K562 (cell line): Measurements from ENCODE around the gene CDC6. TPM values are rescaled to one million over a fixed set of nuclear protein-coding genes. Genes with fewer than 3 reads are reported as not detected.

ENCODE experiments used
- FOXJ2 ChIP-seq: fragments of 200-800 bp; sonication (Bioruptor generic); IDR thresholded peaks from 2 replicates; pipeline ENCODE4 v1.6.1; 2016; ENCODE audit warnings: missing genetic modification characterization, missing compliant biosample characterization
- HIVEP1 ChIP-seq: fragments of 250-450 bp; sonication (Bioruptor Pico); IDR thresholded peaks from 2 replicates; pipeline ENCODE4 v1.4.0; 2020; ENCODE audit warnings: mild to moderate bottlenecking
- MAX ChIP-seq: sonication (generic); formaldehyde crosslinking; IDR thresholded peaks from 2 replicates; pipeline ENCODE4 v1.9.0; 2022; ENCODE audit warnings: mild to moderate bottlenecking, missing genetic modification reagents
- PKNOX1 ChIP-seq: fragments of 450-650 bp; IDR thresholded peaks from 2 replicates; pipeline ENCODE4 v1.6.1; 2016
- SNRNP70 ChIP-seq: fragments of 200-400 bp; formaldehyde crosslinking; optimal IDR thresholded peaks from 2 replicates; pipeline ENCODE3; 2017; ENCODE audit warnings: low read depth, low read length
- STAT5B ChIP-seq: fragments of 250-450 bp; sonication (Bioruptor Pico); IDR thresholded peaks from 2 replicates; pipeline ENCODE4 v1.8.0; 2021; ENCODE audit warnings: mild to moderate bottlenecking, inconsistent platforms
- TRIM25 ChIP-seq: fragments of 450-650 bp; IDR thresholded peaks from 2 replicates; pipeline ENCODE4 v1.7.0; 2016; ENCODE audit warnings: borderline replicate concordance
- VEZF1 ChIP-seq: fragments of 200-800 bp; sonication (Bioruptor generic); IDR thresholded peaks from 2 replicates; pipeline ENCODE4 v1.6.1; 2017; ENCODE audit warnings: missing genetic modification characterization, missing compliant biosample characterization
- ZBTB40 ChIP-seq, 2 experiments: fragments of 450-650 bp in 1 of 2; sonication (generic) in 1 of 2; formaldehyde crosslinking in 1 of 2; IDR thresholded peaks; 2 replicates each; pipeline versions ENCODE4 v1.7.1 to v1.9.0; 2016 to 2022; ENCODE audit warnings: inconsistent platforms in 1 of 2, mild to moderate bottlenecking in 1 of 2, missing genetic modification reagents in 1 of 2
- ZNF184 ChIP-seq: sonication (generic); formaldehyde crosslinking; IDR thresholded peaks from 2 replicates; pipeline ENCODE4 v1.5.0; 2020; ENCODE audit warnings: missing genetic modification reagents
- polyA plus RNA-seq, 8 experiments: library from polyadenylated mRNA; depleted of rRNA in 4 of 8; stranded (reverse) in 5 of 8; unstranded in 3 of 8; fragments of >200 nt; fragmentation: Nextera tagmentation in 2 of 8; fragmentation: Illumina TruSeq in 1 of 8; extraction: Ambion mirVana in 2 of 8; extraction: Trizol in 1 of 8; gene quantifications; 2 replicates each; pipeline versions ENCODE4 v1.2.1 to v1.2.3, GENCODE V29; 2011 to 2014; ENCODE audit warnings: inconsistent platforms in 1 of 8, missing spikeins in 1 of 8
- total RNA-seq, 7 experiments: library from RNA; depleted of rRNA in 6 of 7; stranded (reverse); fragments of >200 nt in 6 of 7; fragmentation: Illumina TruSeq in 2 of 7; extraction: Trizol in 2 of 7; gene quantifications; 2 replicates each; pipeline versions ENCODE4 v1.2.1 to v1.2.3, GENCODE V29; 2011 to 2021; ENCODE audit warnings: low replicate concordance in 1 of 7

CDC6 gene
- total and polyA plus RNA-seq, 9 of the 15 experiments (the other 6 are each of a cell fraction or from before 2014, with no cell fraction given) = 29.6 to 141 (median 106) TPM

- TF ChIP-seq ZBTB40 (IDR thresholded peaks at IDR 0.05) (0 out of 2 replicates have a peak, but pooled peaks have one; percentile 44), ZBTB40 (CRISPR knock-in tag; IDR thresholded peaks at IDR 0.05) (no peak), FOXJ2 (no peak), TRIM25 (peak; percentile 28; the same call in 1 of the 2 replicates), HIVEP1 (CRISPR knock-in tag) (no peak), STAT5B (CRISPR knock-in tag) (no peak), SNRNP70 (no peak), VEZF1 (CRISPR knock-in tag) (peak; percentile 93), MAX (CRISPR knock-in tag) (peak; percentile 72), ZNF184 (CRISPR knock-in tag) (no peak), PKNOX1 (peak; percentile 49)
Measured at GRCh38 chr17:40287494-40288369, at the start of gene CDC6 (continued).
